ENCODE results near the gene RAB11FIP3.

- TF ChIP-seq EP300 (IDR thresholded peaks at IDR 0.05; ENCODE audit: borderline replicate concordance in 1 of 2, control insufficient read depth in 1 of 2, low read depth in 2 of 2, low read length in 2 of 2) = no peak
- TF ChIP-seq SKIL (IDR thresholded peaks at IDR 0.05; ENCODE audit: low read depth, poor library complexity, severe bottlenecking) = no peak
- TF ChIP-seq CHD2 (IDR thresholded peaks at IDR 0.05; ENCODE audit: borderline replicate concordance, low read depth, low read length) = no peak
- TF ChIP-seq PML (IDR thresholded peaks at IDR 0.05; ENCODE audit: low read length) = no peak
- TF ChIP-seq CTCF (IDR thresholded peaks at IDR 0.05 in 2 of 3, conservative IDR thresholded peaks at IDR 0.05 in 1 of 3; ENCODE audit: control insufficient read depth in 2 of 3, extremely low read depth in 1 of 3, insufficient read depth in 1 of 3, low read depth in 3 of 3, low read length in 3 of 3) = no peak
- no peak for TF ChIP-seq POLR2AphosphoS5 (IDR thresholded peaks at IDR 0.05; ENCODE audit: low read length)
- TF ChIP-seq NR2C2 (IDR thresholded peaks at IDR 0.05; ENCODE audit: borderline replicate concordance, control insufficient read depth, insufficient read length, low read depth) = no peak
- TF ChIP-seq FOS (IDR thresholded peaks at IDR 0.05; ENCODE audit: borderline replicate concordance, extremely low read depth, insufficient read length) = no peak
These were observed 46.6 kb upstream of the RAB11FIP3 start for GRCh38 chr16:378821-379182.
